ENCODE results near the gene CST5. TPM values are rescaled to one million over a fixed set of nuclear protein-coding genes. Genes with fewer than 3 reads are reported as not detected.

CST5 gene
- total and polyA plus RNA-seq, 11 donors: not detected

GRCh38 chr20:23857962-23858595, 21.5 kb downstream of the CST5 start:
- no peaks in the 10 kb centered on the region for H3K4me1 ChIP-seq
- WGBS, 4 donors: 52 to 60% (median 56%) methylated on average over 9 of the region's 9 CpGs
- no peak overlapping the region for H3K4me3 ChIP-seq
- DNase-seq: no peak
- no peaks in the 10 kb centered on the region for H3K36me3 ChIP-seq
- ATAC-seq: no peak
- peaks cover 0 to 7% (median 0%) of the 10 kb centered on the region in 9 donors for H3K27me3 ChIP-seq
- peaks cover 0 to 7% (median 0%) of the 10 kb centered on the region in 12 donors for H3K9me3 ChIP-seq
- intact Hi-C loops (cut with DNase I): no loop called here
- no peak overlapping the region for H3K27ac ChIP-seq
- TF ChIP-seq CTCF (IDR thresholded peaks at IDR 0.05) (no peak), POLR2A (IDR thresholded peaks at IDR 0.05) (no peak)

- Histone ChIP-seq H3K36me3 (no peaks in the 10 kb centered on the region), H3K9me3 (no peaks in the 10 kb centered on the region), H3K4me1 (no peaks in the 10 kb centered on the region), H3K27me3 (peaks cover 0 to 4% (median 0%) of the 10 kb centered on the region in 9 donors), H3K4me3 (no peak overlapping the region), H3K27ac (no peak overlapping the region)
- intact Hi-C loops (cut with DNase I): no loop called here
- ATAC-seq: no peak
- no peak for DNase-seq
- TF ChIP-seq CTCF (IDR thresholded peaks at IDR 0.05) (no peak), POLR2A (IDR thresholded peaks at IDR 0.05) (no peak)
- WGBS, 4 donors: 70 to 85% (median 80%) methylated on average over 2 to 5 of the region's 5 CpGs
Observed at GRCh38 chr20:23856736-23857135, 22.8 kb downstream of the CST5 start.

GRCh38 chr20:23856226-23856625, 23.3 kb downstream of the CST5 start:
- intact Hi-C loops (cut with DNase I): no loop called here
- no peaks in the 10 kb centered on the region for H3K4me1 ChIP-seq
- TF ChIP-seq CTCF (IDR thresholded peaks at IDR 0.05) (no peak), POLR2A (IDR thresholded peaks at IDR 0.05) (no peak)
- WGBS, 4 donors: 88 to 92% (median 90%) methylated on average over 5 of the region's 5 CpGs
- peaks cover 0 to 4% (median 0%) of the 10 kb centered on the region in 9 donors for H3K27me3 ChIP-seq
- no peak overlapping the region for H3K4me3 ChIP-seq
- DNase-seq (no peak), ATAC-seq (no peak)
- H3K27ac ChIP-seq: no peak overlapping the region
- no peaks in the 10 kb centered on the region for H3K9me3 ChIP-seq
- no peaks in the 10 kb centered on the region for H3K36me3 ChIP-seq

GRCh38 chr20:23841693-23842092, 37.9 kb downstream of the CST5 start:
- WGBS, 4 donors: 59 to 72% (median 64%) methylated on average over 2 of the region's 2 CpGs
- DNase-seq: no peak
- intact Hi-C loops (cut with DNase I): no loop called here
- no peak for ATAC-seq
- peaks cover 0 to 4% (median 0%) of the 10 kb centered on the region in 9 donors for H3K27me3 ChIP-seq
- TF ChIP-seq POLR2A (IDR thresholded peaks at IDR 0.05) (no peak), CTCF (IDR thresholded peaks at IDR 0.05) (no peak)
- peaks cover 0 to 5% (median 0%) of the 10 kb centered on the region in 12 donors for H3K9me3 ChIP-seq
- no peaks in the 10 kb centered on the region for H3K36me3 ChIP-seq
- H3K4me3 ChIP-seq: no peak overlapping the region
- no peaks in the 10 kb centered on the region for H3K4me1 ChIP-seq
- no peak overlapping the region for H3K27ac ChIP-seq

Measured in heart left ventricle (tissue), 16 donors.